WTC11 (cell line): ENCODE data around the gene ZNF750. TPM values are rescaled to one million over a fixed set of nuclear protein-coding genes. Genes with fewer than 3 reads are reported as not detected.

Source experiments
- ATAC-seq: fragments of 200-7000 bp; cut with Tn5 transposase; 2 replicates; pipeline ENCODE4 v1.10.0; 2021; ENCODE audit warnings: mild to moderate bottlenecking, moderate library complexity
- CTCF ChIA-PET: fragments of 300-600 bp; sonication (Branson Sonifier 250); formaldehyde crosslinking; loops from one replicate; lab custom pipeline; 2021; ENCODE audit warnings: antibody characterized with exemption; lab: Charles Lee
- POLR2A ChIA-PET: fragments of 350-600 bp; sonication (Branson Sonifier 250); formaldehyde crosslinking; loops from one replicate; lab custom pipeline; 2021; ENCODE audit warnings: antibody characterized with exemption; lab: Charles Lee
- DNase-seq: peaks from one replicate; pipeline ENCODE4 v3.0.0; 2021; ENCODE audit warnings: low spot score
- H3K27ac Mint-ChIP-seq: 2 replicates; pipeline ENCODE4 v1.8.0; 2021; ENCODE audit warnings: mixed read lengths
- H3K27me3 Mint-ChIP-seq: 2 replicates; pipeline ENCODE4 v1.8.0; 2021; ENCODE audit warnings: low read depth, mild to moderate bottlenecking, moderate library complexity, mixed read lengths
- H3K36me3 Mint-ChIP-seq: 2 replicates; pipeline ENCODE4 v1.8.0; 2021; ENCODE audit warnings: mixed read lengths
- H3K4me1 Mint-ChIP-seq: 2 replicates; pipeline ENCODE4 v1.8.0; 2022; ENCODE audit warnings: mixed read lengths
- H3K4me3 Mint-ChIP-seq: 2 replicates; pipeline ENCODE4 v1.8.0; 2021; ENCODE audit warnings: mild to moderate bottlenecking, moderate library complexity, mixed read lengths
- H3K9me3 Mint-ChIP-seq: 2 replicates; pipeline ENCODE4 v1.8.0; 2021; ENCODE audit warnings: mixed read lengths
- CREB1 ChIP-seq: sonication (generic); formaldehyde crosslinking; IDR thresholded peaks from 2 replicates; pipeline ENCODE4 v1.8.0; 2023; ENCODE audit warnings: mild to moderate bottlenecking, missing genetic modification reagents
- EMX1 ChIP-seq: fragments of 250-450 bp; sonication (Bioruptor Pico); IDR thresholded peaks from 2 replicates; pipeline ENCODE4 v1.8.0; 2021; ENCODE audit warnings: mild to moderate bottlenecking
- NFATC4 ChIP-seq: fragments of 250-450 bp; sonication (Bioruptor Pico); IDR thresholded peaks from 2 replicates; pipeline ENCODE4 v1.9.0; 2021; ENCODE audit warnings: mild to moderate bottlenecking
- NFYB ChIP-seq: sonication (generic); formaldehyde crosslinking; conservative IDR thresholded peaks from 2 replicates; pipeline ENCODE4 v1.8.0; 2022; ENCODE audit warnings: low read depth, missing genetic modification reagents
- NR2C2 ChIP-seq: sonication (generic); formaldehyde crosslinking; IDR thresholded peaks from 2 replicates; pipeline ENCODE4 v1.8.0; 2022; ENCODE audit warnings: mild to moderate bottlenecking, missing genetic modification reagents
- RORB ChIP-seq: fragments of 250-450 bp; sonication (Bioruptor Pico); IDR thresholded peaks from 2 replicates; pipeline ENCODE4 v1.9.0; 2021; ENCODE audit warnings: mild to moderate bottlenecking
- SMAD3 ChIP-seq: sonication (generic); formaldehyde crosslinking; IDR thresholded peaks from 2 replicates; pipeline ENCODE4 v1.8.0; 2022; ENCODE audit warnings: missing genetic modification reagents, mild to moderate bottlenecking, borderline replicate concordance
- TP53 ChIP-seq: sonication (generic); formaldehyde crosslinking; IDR thresholded peaks from 2 replicates; pipeline ENCODE4 v1.8.1; 2023; ENCODE audit warnings: mild to moderate bottlenecking, missing genetic modification reagents
- ZBTB21 ChIP-seq: sonication (generic); formaldehyde crosslinking; IDR thresholded peaks from 2 replicates; pipeline ENCODE4 v1.8.1; 2023; ENCODE audit warnings: mild to moderate bottlenecking, missing genetic modification reagents, borderline replicate concordance
- total RNA-seq: library from RNA; stranded (reverse); gene quantifications from 3 replicates; pipeline ENCODE4 v1.2.3, GENCODE V29; 2021
- TF ChIP-seq, protein P1 (sequence below): sonication (generic); formaldehyde crosslinking; IDR thresholded peaks from 2 replicates; pipeline ENCODE4 v1.8.0; 2022; ENCODE audit warnings: missing genetic modification reagents
- TF ChIP-seq, protein P2 (sequence below): fragments of 250-450 bp; sonication (Bioruptor Pico); IDR thresholded peaks from 2 replicates; pipeline ENCODE4 v1.9.0; 2021; ENCODE audit warnings: mild to moderate bottlenecking
- TF ChIP-seq, protein P3 (sequence below): sonication (generic); formaldehyde crosslinking; IDR thresholded peaks from 2 replicates; pipeline ENCODE4 v1.8.1; 2022; ENCODE audit warnings: missing genetic modification reagents, borderline replicate concordance
- TF ChIP-seq, protein P4 (sequence below): sonication (generic); formaldehyde crosslinking; IDR thresholded peaks from 2 replicates; pipeline ENCODE4 v1.8.1; 2023; ENCODE audit warnings: mild to moderate bottlenecking, missing genetic modification reagents
- TF ChIP-seq, protein P5 (sequence below): sonication (generic); formaldehyde crosslinking; IDR thresholded peaks from 2 replicates; pipeline ENCODE4 v1.8.1; 2023; ENCODE audit warnings: mild to moderate bottlenecking, missing genetic modification reagents
- TF ChIP-seq, protein P6 (sequence below): sonication (generic); formaldehyde crosslinking; IDR thresholded peaks from 2 replicates; pipeline ENCODE4 v1.8.1; 2023; ENCODE audit warnings: mild to moderate bottlenecking, missing genetic modification reagents, moderate library complexity
- TF ChIP-seq, protein P7 (sequence below): sonication (generic); formaldehyde crosslinking; IDR thresholded peaks from 2 replicates; pipeline ENCODE4 v1.8.0; 2022; ENCODE audit warnings: mild to moderate bottlenecking, missing genetic modification reagents
- TF ChIP-seq, protein P8 (sequence below): sonication (generic); formaldehyde crosslinking; IDR thresholded peaks from 2 replicates; pipeline ENCODE4 v1.8.0; 2022; ENCODE audit warnings: mild to moderate bottlenecking, missing genetic modification reagents

The ZNF750 gene
- total RNA-seq, 1 experiment from 2014 or later = 0.04 TPM

DNA sequence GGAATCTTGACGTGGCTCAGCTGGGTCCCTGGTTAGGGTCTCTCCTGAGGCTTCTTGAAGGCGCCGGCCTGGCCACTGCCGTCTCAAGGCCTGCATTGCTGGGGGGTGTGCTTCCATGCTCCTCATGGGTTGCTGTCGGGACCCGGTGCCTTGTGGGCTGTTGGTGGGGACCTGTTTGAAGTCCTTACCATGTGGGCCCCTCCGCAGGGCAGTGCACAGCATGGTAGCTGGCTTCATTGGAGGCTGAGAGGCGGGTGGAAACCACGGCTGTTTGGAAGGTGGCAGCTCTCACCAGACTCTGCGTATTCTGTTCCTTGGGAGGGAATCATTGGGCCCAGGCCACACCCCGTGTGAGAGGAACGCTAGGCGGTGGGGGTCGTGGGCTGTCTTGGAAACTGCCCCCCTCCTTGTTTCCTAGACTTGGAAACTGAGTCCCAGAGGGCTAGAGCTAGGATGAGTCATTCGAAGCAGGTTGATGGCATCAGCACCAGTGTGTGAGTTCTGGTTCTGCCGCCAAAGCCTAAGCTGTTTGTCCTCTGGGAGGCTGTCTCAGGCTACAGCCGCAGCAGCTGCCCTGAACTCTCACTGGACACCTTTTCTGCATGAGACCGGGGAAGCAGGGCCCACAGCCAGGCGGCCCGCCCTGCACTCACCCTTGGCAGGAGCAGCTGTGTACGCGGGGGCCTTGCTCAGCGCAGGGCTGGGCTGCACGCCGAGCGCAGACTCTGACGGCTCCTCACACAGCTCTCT is 35.2 kb downstream of the ZNF750 start (continued):
- TF ChIP-seq, protein P1, sequence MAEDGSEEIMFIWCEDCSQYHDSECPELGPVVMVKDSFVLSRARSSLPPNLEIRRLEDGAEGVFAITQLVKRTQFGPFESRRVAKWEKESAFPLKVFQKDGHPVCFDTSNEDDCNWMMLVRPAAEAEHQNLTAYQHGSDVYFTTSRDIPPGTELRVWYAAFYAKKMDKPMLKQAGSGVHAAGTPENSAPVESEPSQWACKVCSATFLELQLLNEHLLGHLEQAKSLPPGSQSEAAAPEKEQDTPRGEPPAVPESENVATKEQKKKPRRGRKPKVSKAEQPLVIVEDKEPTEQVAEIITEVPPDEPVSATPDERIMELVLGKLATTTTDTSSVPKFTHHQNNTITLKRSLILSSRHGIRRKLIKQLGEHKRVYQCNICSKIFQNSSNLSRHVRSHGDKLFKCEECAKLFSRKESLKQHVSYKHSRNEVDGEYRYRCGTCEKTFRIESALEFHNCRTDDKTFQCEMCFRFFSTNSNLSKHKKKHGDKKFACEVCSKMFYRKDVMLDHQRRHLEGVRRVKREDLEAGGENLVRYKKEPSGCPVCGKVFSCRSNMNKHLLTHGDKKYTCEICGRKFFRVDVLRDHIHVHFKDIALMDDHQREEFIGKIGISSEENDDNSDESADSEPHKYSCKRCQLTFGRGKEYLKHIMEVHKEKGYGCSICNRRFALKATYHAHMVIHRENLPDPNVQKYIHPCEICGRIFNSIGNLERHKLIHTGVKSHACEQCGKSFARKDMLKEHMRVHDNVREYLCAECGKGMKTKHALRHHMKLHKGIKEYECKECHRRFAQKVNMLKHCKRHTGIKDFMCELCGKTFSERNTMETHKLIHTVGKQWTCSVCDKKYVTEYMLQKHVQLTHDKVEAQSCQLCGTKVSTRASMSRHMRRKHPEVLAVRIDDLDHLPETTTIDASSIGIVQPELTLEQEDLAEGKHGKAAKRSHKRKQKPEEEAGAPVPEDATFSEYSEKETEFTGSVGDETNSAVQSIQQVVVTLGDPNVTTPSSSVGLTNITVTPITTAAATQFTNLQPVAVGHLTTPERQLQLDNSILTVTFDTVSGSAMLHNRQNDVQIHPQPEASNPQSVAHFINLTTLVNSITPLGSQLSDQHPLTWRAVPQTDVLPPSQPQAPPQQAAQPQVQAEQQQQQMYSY = no peak
- TF ChIP-seq, protein P2, sequence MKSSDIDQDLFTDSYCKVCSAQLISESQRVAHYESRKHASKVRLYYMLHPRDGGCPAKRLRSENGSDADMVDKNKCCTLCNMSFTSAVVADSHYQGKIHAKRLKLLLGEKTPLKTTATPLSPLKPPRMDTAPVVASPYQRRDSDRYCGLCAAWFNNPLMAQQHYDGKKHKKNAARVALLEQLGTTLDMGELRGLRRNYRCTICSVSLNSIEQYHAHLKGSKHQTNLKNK (CRISPR knock-in tag) = no peak
- TF ChIP-seq CREB1 (CRISPR knock-in tag) (no peak), TP53 (CRISPR knock-in tag) (no peak), NR2C2 (CRISPR knock-in tag) (no peak), ZBTB21 (CRISPR knock-in tag) (no peak), SMAD3 (CRISPR knock-in tag) (no peak)
- TF ChIP-seq, protein P3, sequence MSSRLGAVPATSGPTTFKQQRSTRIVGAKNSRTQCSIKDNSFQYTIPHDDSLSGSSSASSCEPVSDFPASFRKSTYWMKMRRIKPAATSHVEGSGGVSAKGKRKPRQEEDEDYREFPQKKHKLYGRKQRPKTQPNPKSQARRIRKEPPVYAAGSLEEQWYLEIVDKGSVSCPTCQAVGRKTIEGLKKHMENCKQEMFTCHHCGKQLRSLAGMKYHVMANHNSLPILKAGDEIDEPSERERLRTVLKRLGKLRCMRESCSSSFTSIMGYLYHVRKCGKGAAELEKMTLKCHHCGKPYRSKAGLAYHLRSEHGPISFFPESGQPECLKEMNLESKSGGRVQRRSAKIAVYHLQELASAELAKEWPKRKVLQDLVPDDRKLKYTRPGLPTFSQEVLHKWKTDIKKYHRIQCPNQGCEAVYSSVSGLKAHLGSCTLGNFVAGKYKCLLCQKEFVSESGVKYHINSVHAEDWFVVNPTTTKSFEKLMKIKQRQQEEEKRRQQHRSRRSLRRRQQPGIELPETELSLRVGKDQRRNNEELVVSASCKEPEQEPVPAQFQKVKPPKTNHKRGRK (CRISPR knock-in tag) = no peak
- TF ChIP-seq, protein P4, sequence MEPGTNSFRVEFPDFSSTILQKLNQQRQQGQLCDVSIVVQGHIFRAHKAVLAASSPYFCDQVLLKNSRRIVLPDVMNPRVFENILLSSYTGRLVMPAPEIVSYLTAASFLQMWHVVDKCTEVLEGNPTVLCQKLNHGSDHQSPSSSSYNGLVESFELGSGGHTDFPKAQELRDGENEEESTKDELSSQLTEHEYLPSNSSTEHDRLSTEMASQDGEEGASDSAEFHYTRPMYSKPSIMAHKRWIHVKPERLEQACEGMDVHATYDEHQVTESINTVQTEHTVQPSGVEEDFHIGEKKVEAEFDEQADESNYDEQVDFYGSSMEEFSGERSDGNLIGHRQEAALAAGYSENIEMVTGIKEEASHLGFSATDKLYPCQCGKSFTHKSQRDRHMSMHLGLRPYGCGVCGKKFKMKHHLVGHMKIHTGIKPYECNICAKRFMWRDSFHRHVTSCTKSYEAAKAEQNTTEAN (CRISPR knock-in tag) = no peak
- TF ChIP-seq, protein P5, sequence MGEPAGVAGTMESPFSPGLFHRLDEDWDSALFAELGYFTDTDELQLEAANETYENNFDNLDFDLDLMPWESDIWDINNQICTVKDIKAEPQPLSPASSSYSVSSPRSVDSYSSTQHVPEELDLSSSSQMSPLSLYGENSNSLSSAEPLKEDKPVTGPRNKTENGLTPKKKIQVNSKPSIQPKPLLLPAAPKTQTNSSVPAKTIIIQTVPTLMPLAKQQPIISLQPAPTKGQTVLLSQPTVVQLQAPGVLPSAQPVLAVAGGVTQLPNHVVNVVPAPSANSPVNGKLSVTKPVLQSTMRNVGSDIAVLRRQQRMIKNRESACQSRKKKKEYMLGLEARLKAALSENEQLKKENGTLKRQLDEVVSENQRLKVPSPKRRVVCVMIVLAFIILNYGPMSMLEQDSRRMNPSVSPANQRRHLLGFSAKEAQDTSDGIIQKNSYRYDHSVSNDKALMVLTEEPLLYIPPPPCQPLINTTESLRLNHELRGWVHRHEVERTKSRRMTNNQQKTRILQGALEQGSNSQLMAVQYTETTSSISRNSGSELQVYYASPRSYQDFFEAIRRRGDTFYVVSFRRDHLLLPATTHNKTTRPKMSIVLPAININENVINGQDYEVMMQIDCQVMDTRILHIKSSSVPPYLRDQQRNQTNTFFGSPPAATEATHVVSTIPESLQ (CRISPR knock-in tag) = no peak
- TF ChIP-seq, protein P6, sequence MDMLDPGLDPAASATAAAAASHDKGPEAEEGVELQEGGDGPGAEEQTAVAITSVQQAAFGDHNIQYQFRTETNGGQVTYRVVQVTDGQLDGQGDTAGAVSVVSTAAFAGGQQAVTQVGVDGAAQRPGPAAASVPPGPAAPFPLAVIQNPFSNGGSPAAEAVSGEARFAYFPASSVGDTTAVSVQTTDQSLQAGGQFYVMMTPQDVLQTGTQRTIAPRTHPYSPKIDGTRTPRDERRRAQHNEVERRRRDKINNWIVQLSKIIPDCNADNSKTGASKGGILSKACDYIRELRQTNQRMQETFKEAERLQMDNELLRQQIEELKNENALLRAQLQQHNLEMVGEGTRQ (CRISPR knock-in tag) = no peak
- TF ChIP-seq, all 79 proteins: peak for 0

DNA sequence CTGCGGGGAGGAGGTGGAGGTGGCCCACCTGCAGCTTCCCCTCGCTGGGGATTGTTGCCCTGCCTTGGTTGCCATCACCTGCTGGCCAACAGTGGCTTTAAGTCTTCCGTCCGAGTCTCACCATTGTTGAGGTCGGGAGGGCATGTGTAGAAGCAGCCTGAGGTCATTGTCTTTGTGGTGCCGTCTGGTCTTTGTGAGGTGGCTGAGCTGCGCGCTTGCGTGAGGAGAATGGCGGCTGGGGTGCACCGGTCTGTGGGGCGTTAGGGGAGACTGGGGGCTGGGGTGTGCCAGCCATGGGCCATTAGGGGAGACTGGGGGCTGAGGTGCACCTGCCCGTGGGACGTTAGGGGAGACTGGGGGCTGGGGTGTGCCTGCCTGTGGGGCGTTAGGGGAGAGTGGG is 36.2 kb downstream of the ZNF750 start:
- H3K4me3 Mint-ChIP-seq = no peak overlapping the region
- no peaks in the 10 kb centered on the region for H3K9me3 Mint-ChIP-seq
- peaks cover 55% of the 10 kb centered on the region for H3K36me3 Mint-ChIP-seq
- H3K27ac Mint-ChIP-seq = peak overlapping the region; percentile 54; the same call in 1 of the 2 replicates
- DNase-seq = no peak
- no peak for ATAC-seq
- POLR2A ChIA-PET = no interaction called here
- peaks cover 8% of the 10 kb centered on the region for H3K4me1 Mint-ChIP-seq
- CTCF ChIA-PET = no interaction called here
- H3K27me3 Mint-ChIP-seq = no peaks in the 10 kb centered on the region
- TF ChIP-seq, protein P7, sequence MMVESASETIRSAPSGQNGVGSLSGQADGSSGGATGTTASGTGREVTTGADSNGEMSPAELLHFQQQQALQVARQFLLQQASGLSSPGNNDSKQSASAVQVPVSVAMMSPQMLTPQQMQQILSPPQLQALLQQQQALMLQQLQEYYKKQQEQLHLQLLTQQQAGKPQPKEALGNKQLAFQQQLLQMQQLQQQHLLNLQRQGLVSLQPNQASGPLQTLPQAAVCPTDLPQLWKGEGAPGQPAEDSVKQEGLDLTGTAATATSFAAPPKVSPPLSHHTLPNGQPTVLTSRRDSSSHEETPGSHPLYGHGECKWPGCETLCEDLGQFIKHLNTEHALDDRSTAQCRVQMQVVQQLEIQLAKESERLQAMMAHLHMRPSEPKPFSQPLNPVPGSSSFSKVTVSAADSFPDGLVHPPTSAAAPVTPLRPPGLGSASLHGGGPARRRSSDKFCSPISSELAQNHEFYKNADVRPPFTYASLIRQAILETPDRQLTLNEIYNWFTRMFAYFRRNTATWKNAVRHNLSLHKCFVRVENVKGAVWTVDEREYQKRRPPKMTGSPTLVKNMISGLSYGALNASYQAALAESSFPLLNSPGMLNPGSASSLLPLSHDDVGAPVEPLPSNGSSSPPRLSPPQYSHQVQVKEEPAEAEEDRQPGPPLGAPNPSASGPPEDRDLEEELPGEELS (CRISPR knock-in tag) = no peak
- TF ChIP-seq NFYB = no peak
- TF ChIP-seq NFATC4 (CRISPR knock-in tag) = no peak
- TF ChIP-seq, protein P8, sequence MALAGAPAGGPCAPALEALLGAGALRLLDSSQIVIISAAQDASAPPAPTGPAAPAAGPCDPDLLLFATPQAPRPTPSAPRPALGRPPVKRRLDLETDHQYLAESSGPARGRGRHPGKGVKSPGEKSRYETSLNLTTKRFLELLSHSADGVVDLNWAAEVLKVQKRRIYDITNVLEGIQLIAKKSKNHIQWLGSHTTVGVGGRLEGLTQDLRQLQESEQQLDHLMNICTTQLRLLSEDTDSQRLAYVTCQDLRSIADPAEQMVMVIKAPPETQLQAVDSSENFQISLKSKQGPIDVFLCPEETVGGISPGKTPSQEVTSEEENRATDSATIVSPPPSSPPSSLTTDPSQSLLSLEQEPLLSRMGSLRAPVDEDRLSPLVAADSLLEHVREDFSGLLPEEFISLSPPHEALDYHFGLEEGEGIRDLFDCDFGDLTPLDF (CRISPR knock-in tag) = no peak
- no peak for TF ChIP-seq EMX1 (CRISPR knock-in tag)
- no peak for TF ChIP-seq RORB
- TF ChIP-seq ZBTB21 (CRISPR knock-in tag) = no peak
- TF ChIP-seq, protein P3 (CRISPR knock-in tag) = no peak
